ENCODE data around the gene KCNQ1.

- TF ChIP-seq CTCF (IDR thresholded peaks at IDR 0.05) (no peak), POLR2A (IDR thresholded peaks at IDR 0.05) (no peak)
Measured at GRCh38 chr11:2708151-2708581, 263.4 kb downstream of the KCNQ1 start.

All from adrenal gland (tissue), 5 donors.